GM21786 (cell line): ENCODE measurements around the gene PIP5KL1.
"Not testable (repeated sequence)": the region's sequence is repeated elsewhere in the genome, so short reads cannot be mapped to it uniquely, and the experiment has no call there.

Experiments used
- ATAC-seq: cut with Tn5 transposase; IDR thresholded peaks from one replicate; pipeline ENCODE4 v1.9.1; 2021; ENCODE audit not compliant: unreplicated experiment

The PIP5KL1 gene

GRCh38 chr9:127896395-127897192 is 34.0 kb downstream of the PIP5KL1 start:
- no peak for ATAC-seq

GRCh38 chr9:127895811-127896210 is 34.8 kb downstream of the PIP5KL1 start:
- ATAC-seq: no peak

- no peak for ATAC-seq
These were observed 37.2 kb downstream of the PIP5KL1 start for GRCh38 chr9:127893392-127893791.

- no peak for ATAC-seq
These were observed 37.7 kb downstream of the PIP5KL1 start for GRCh38 chr9:127892831-127893230.

- no peak for ATAC-seq
These were observed 40.5 kb downstream of the PIP5KL1 start for GRCh38 chr9:127890053-127890452.

- ATAC-seq: no peak
These were observed 42.8 kb downstream of the PIP5KL1 start for GRCh38 chr9:127887792-127888191.

GRCh38 chr9:127886401-127886972 is 44.1 kb downstream of the PIP5KL1 start:
- no peak for ATAC-seq

- no peak for ATAC-seq
These were observed 44.9 kb downstream of the PIP5KL1 start for GRCh38 chr9:127885508-127886281.

GRCh38 chr9:127884976-127885490 is 45.5 kb downstream of the PIP5KL1 start:
- no peak for ATAC-seq

GRCh38 chr9:127884427-127884911 is 46.1 kb downstream of the PIP5KL1 start:
- no peak for ATAC-seq

GRCh38 chr9:127883959-127884358 is 46.6 kb downstream of the PIP5KL1 start:
- ATAC-seq: no peak

- not testable (repeated sequence) for ATAC-seq
These were observed 48.9 kb downstream of the PIP5KL1 start for GRCh38 chr9:127881715-127882114.

- no peak for ATAC-seq
These were observed 50.4 kb downstream of the PIP5KL1 start for GRCh38 chr9:127880143-127880542.

- ATAC-seq: no peak
These were observed 51.8 kb downstream of the PIP5KL1 start for GRCh38 chr9:127878652-127879390.

GRCh38 chr9:127878001-127878651 is 52.5 kb downstream of the PIP5KL1 start:
- ATAC-seq: no peak

- no peak for ATAC-seq
These were observed 53.0 kb downstream of the PIP5KL1 start, which contains the start of gene AK1 for GRCh38 chr9:127877566-127877998. Gene AK1 (minus strand): TSS chr9:127877675. CDS start chr9:127874617, 3,058 bp downstream.

- ATAC-seq: no peak
These were observed 53.6 kb downstream of the PIP5KL1 start for GRCh38 chr9:127876764-127877562.

GRCh38 chr9:127876026-127876763 is 54.4 kb downstream of the PIP5KL1 start:
- no peak for ATAC-seq
